Activated CD8-positive, alpha-beta T cell treated with anti-CD3 and anti-CD28 coated beads for 36 hours (primary cell): ENCODE data around the gene LRIG1. TPM values are rescaled to one million over a fixed set of nuclear protein-coding genes. Genes with fewer than 3 reads are reported as not detected.
A peak's percentile ranks its signal among the peaks of the same experiment; 100 is the strongest.

Experiments used
- ATAC-seq: fragments of 200-7000 bp; cut with Tn5 transposase; one replicate; pipeline ENCODE4 v1.10.0; 2021; ENCODE audit warnings: mild to moderate bottlenecking, moderate library complexity
- CTCF ChIA-PET: fragments of 350-600 bp; sonication (Branson Sonifier 250); formaldehyde crosslinking; loops from one replicate; lab custom pipeline; 2021; ENCODE audit warnings: antibody characterized with exemption; lab: Charles Lee
- POLR2A ChIA-PET: fragments of 350-600 bp; sonication (Branson Sonifier 250); formaldehyde crosslinking; loops from one replicate; lab custom pipeline; 2021; ENCODE audit warnings: antibody characterized with exemption; lab: Charles Lee
- DNase-seq: peaks from one replicate; pipeline ENCODE4 v3.0.0-alpha.2; 2020
- H3K27ac Mint-ChIP-seq: one replicate; pipeline ENCODE4 v1.8.0; 2021; ENCODE audit warnings: mild to moderate bottlenecking, mixed read lengths
- H3K27me3 Mint-ChIP-seq: one replicate; pipeline ENCODE4 v1.8.0; 2021; ENCODE audit warnings: mixed read lengths
- H3K36me3 Mint-ChIP-seq: one replicate; pipeline ENCODE4 v1.8.0; 2021; ENCODE audit warnings: low read depth, mixed read lengths
- H3K4me1 Mint-ChIP-seq: one replicate; pipeline ENCODE4 v1.8.0; 2021; ENCODE audit warnings: low read depth, mixed read lengths
- H3K4me3 Mint-ChIP-seq: one replicate; pipeline ENCODE4 v1.8.0; 2021; ENCODE audit warnings: mild to moderate bottlenecking, moderate library complexity, mixed read lengths
- H3K9me3 Mint-ChIP-seq: one replicate; pipeline ENCODE4 v1.8.0; 2021; ENCODE audit warnings: mixed read lengths
- intact Hi-C: fragments of 100-400 bp; cut with micrococcal nuclease; formaldehyde crosslinking; loops from one replicate; pipeline ENCODE4 v1.10.0; 2022
- total RNA-seq, 2 experiments: library from RNA; stranded (reverse); gene quantifications; one replicate each; pipeline ENCODE4 v1.2.3, GENCODE V29; 2021
- TF ChIP-seq, protein P1 (sequence below): fragments of 200-600 bp; IDR thresholded peaks from one replicate; pipeline ENCODE4 v1.8.0; 2022; ENCODE audit warnings: antibody characterized with exemption, mild to moderate bottlenecking

The LRIG1 gene
- total RNA-seq, 2 experiments from 2014 or later = 12.7 to 13.0 TPM

DNA sequence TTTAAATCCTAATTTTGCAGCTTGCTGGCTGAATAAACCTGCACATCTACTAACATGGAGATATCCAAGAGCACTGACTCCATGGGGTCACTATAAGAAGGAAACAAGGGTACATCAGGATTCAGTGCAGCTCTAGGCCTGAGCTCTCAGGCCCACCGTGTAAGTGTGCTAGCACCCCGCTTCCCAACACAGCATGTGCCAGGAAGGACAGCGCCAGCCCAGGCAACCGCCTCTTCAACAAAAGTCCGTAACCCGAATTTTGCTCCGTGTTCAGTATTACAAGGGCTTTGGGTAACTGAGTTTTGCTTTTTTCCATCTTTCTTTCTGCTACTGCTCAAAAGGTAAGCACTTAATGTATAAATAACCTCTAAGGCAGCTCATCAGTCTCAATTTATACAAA, 89.8 kb downstream of the LRIG1 start:
- intact Hi-C loops = no loop called here
- peaks cover 3% of the 10 kb centered on the region for H3K36me3 Mint-ChIP-seq
- DNase-seq (no peak), ATAC-seq (no peak)
- H3K27ac Mint-ChIP-seq = no peak overlapping the region
- no peak overlapping the region for H3K4me3 Mint-ChIP-seq
- ChIA-PET POLR2A (no interaction called here), CTCF (interaction anchor here (0.5 to 1.5 kb wide), 4 partner anchors 33 to 411 kb away, joined by 3 to 6 read pairs (median 4); no protein-coding TSS in a partner anchor)
- no peaks in the 10 kb centered on the region for H3K9me3 Mint-ChIP-seq
- TF ChIP-seq, protein P1, sequence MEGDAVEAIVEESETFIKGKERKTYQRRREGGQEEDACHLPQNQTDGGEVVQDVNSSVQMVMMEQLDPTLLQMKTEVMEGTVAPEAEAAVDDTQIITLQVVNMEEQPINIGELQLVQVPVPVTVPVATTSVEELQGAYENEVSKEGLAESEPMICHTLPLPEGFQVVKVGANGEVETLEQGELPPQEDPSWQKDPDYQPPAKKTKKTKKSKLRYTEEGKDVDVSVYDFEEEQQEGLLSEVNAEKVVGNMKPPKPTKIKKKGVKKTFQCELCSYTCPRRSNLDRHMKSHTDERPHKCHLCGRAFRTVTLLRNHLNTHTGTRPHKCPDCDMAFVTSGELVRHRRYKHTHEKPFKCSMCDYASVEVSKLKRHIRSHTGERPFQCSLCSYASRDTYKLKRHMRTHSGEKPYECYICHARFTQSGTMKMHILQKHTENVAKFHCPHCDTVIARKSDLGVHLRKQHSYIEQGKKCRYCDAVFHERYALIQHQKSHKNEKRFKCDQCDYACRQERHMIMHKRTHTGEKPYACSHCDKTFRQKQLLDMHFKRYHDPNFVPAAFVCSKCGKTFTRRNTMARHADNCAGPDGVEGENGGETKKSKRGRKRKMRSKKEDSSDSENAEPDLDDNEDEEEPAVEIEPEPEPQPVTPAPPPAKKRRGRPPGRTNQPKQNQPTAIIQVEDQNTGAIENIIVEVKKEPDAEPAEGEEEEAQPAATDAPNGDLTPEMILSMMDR = no peak
- H3K4me1 Mint-ChIP-seq = peaks cover 9% of the 10 kb centered on the region
- H3K27me3 Mint-ChIP-seq = no peaks in the 10 kb centered on the region

DNA sequence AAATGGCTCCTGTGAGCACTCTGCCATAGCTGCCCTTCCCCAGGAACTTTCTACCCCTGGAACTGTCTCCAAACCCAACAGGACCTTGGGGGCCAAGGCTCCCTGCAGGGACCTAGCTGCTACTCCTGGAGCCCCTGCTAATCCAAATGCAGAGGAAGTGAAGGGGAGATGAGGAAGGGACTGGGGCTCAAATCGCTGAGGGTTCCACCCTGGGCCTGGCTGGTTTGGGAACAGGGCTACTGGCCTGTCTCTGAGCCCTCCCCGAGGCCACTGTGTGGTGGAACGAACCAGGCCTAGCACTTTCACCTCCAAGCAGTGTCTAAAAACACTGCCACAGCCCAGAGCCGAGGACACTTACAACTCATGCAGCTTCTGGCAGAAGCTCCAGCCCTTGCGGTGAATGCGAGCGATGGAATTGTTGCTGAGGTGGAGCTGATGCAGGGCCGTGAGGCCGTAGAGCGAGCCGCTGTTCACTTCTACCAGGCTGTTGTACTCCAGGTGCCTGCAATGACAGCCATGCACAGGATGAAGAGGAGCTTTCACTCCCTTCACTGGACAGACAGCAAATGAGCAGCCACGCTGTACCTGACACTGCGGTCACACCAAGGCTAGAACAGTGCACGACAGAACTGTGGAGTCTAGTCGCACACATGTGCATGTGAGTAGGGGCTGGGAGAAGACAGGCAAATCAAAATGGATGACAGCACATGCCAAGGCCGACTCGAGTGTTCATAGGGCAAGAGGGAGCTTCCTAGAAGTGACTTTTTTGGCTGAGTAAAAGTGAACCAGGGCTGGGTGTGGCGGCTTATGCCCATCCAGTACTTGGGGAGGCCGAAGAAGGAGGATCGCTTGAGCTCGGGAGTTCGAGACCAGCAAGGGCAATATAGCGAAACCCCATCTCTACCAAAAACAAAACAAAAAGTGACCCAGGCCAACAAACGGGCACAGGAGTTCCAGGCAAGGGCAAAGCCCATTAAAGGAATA, 90.8 kb downstream of the LRIG1 start:
- no peak for DNase-seq
- no peak overlapping the region for H3K4me3 Mint-ChIP-seq
- H3K27ac Mint-ChIP-seq = no peak overlapping the region
- no peaks in the 10 kb centered on the region for H3K9me3 Mint-ChIP-seq
- intact Hi-C loops = loop anchor here (5.0 kb wide), 1 partner anchor 92 kb away; the partner anchor contains the start of gene LRIG1
- H3K36me3 Mint-ChIP-seq = peaks cover 3% of the 10 kb centered on the region
- ChIA-PET CTCF (interaction anchor here (0.5 to 3.2 kb wide), 5 partner anchors 17 to 406 kb away, joined by 3 to 36 read pairs (median 4); no protein-coding TSS in a partner anchor), POLR2A (no interaction called here)
- ATAC-seq = no peak
- peaks cover 9% of the 10 kb centered on the region for H3K4me1 Mint-ChIP-seq
- no peaks in the 10 kb centered on the region for H3K27me3 Mint-ChIP-seq
- TF ChIP-seq, protein P1 = no peak

GRCh38 chr3:66407611-66408218, 93.1 kb downstream of the LRIG1 start:
- ChIA-PET POLR2A (interaction anchor here (0.6 to 1.7 kb wide), 3 partner anchors 14 to 78 kb away, joined by 3 to 6 read pairs (median 3); no protein-coding TSS in a partner anchor), CTCF (interaction anchor here (0.6 to 6.7 kb wide), 53 partner anchors 10 to 459 kb away, joined by 3 to 40 read pairs (median 4); no protein-coding TSS in a partner anchor)
- H3K9me3 Mint-ChIP-seq = no peaks in the 10 kb centered on the region
- H3K36me3 Mint-ChIP-seq = peaks cover 3% of the 10 kb centered on the region
- intact Hi-C loops = loop anchor here (2.0 to 5.0 kb wide), 2 partner anchors 95 to 409 kb away; partner anchors contain the start of gene LRIG1
- DNase-seq (peak; percentile 81), ATAC-seq (peak; percentile 97)
- H3K27me3 Mint-ChIP-seq = no peaks in the 10 kb centered on the region
- peak overlapping the region; percentile 34 for H3K27ac Mint-ChIP-seq
- TF ChIP-seq, protein P1 = peak; percentile 90
- peaks cover 2% of the 10 kb centered on the region for H3K4me1 Mint-ChIP-seq
- H3K4me3 Mint-ChIP-seq = no peak overlapping the region

- no peaks in the 10 kb centered on the region for H3K9me3 Mint-ChIP-seq
- peaks cover 2% of the 10 kb centered on the region for H3K4me1 Mint-ChIP-seq
- ChIA-PET POLR2A (interaction anchor here (1.0 to 1.7 kb wide), 2 partner anchors 13 to 36 kb away, joined by 3 to 6 read pairs; no protein-coding TSS in a partner anchor), CTCF (interaction anchor here (0.6 to 6.7 kb wide), 34 partner anchors 9 to 415 kb away, joined by 3 to 40 read pairs (median 5); no protein-coding TSS in a partner anchor)
- intact Hi-C loops = loop anchor here (2.0 to 5.0 kb wide), 2 partner anchors 95 to 410 kb away; partner anchors contain the start of gene LRIG1
- H3K27ac Mint-ChIP-seq = no peak overlapping the region
- H3K36me3 Mint-ChIP-seq = peaks cover 3% of the 10 kb centered on the region
- TF ChIP-seq, protein P1 = no peak
- DNase-seq = no peak
- ATAC-seq = no peak
- no peak overlapping the region for H3K4me3 Mint-ChIP-seq
- H3K27me3 Mint-ChIP-seq = no peaks in the 10 kb centered on the region
Observed at GRCh38 chr3:66406831-66407610, 93.8 kb downstream of the LRIG1 start.
